Activated CD8-positive, alpha-beta T cell treated with anti-CD3 and anti-CD28 coated beads for 36 hours (primary cell): Measurements from ENCODE around the gene CSTF1. TPM values are rescaled to one million over a fixed set of nuclear protein-coding genes. Genes with fewer than 3 reads are reported as not detected.

Experiments used
- ATAC-seq: fragments of 200-7000 bp; cut with Tn5 transposase; one replicate; pipeline ENCODE4 v1.10.0; 2021; ENCODE audit warnings: mild to moderate bottlenecking, moderate library complexity
- CTCF ChIA-PET: fragments of 350-600 bp; sonication (Branson Sonifier 250); formaldehyde crosslinking; loops from one replicate; lab custom pipeline; 2021; ENCODE audit warnings: antibody characterized with exemption; lab: Charles Lee
- POLR2A ChIA-PET: fragments of 350-600 bp; sonication (Branson Sonifier 250); formaldehyde crosslinking; loops from one replicate; lab custom pipeline; 2021; ENCODE audit warnings: antibody characterized with exemption; lab: Charles Lee
- DNase-seq: peaks from one replicate; pipeline ENCODE4 v3.0.0-alpha.2; 2020
- H3K27ac Mint-ChIP-seq: one replicate; pipeline ENCODE4 v1.8.0; 2021; ENCODE audit warnings: mild to moderate bottlenecking, mixed read lengths
- H3K27me3 Mint-ChIP-seq: one replicate; pipeline ENCODE4 v1.8.0; 2021; ENCODE audit warnings: mixed read lengths
- H3K36me3 Mint-ChIP-seq: one replicate; pipeline ENCODE4 v1.8.0; 2021; ENCODE audit warnings: low read depth, mixed read lengths
- H3K4me1 Mint-ChIP-seq: one replicate; pipeline ENCODE4 v1.8.0; 2021; ENCODE audit warnings: low read depth, mixed read lengths
- H3K4me3 Mint-ChIP-seq: one replicate; pipeline ENCODE4 v1.8.0; 2021; ENCODE audit warnings: mild to moderate bottlenecking, moderate library complexity, mixed read lengths
- H3K9me3 Mint-ChIP-seq: one replicate; pipeline ENCODE4 v1.8.0; 2021; ENCODE audit warnings: mixed read lengths
- intact Hi-C: fragments of 100-400 bp; cut with micrococcal nuclease; formaldehyde crosslinking; loops from one replicate; pipeline ENCODE4 v1.10.0; 2022
- total RNA-seq, 2 experiments: library from RNA; stranded (reverse); gene quantifications; one replicate each; pipeline ENCODE4 v1.2.3, GENCODE V29; 2021
- TF ChIP-seq, protein P1 (sequence below): fragments of 200-600 bp; IDR thresholded peaks from one replicate; pipeline ENCODE4 v1.8.0; 2022; ENCODE audit warnings: antibody characterized with exemption, mild to moderate bottlenecking

CSTF1 gene
- 10 to 100 TPM; 63.4 to 66.2 TPM for total RNA-seq

DNA sequence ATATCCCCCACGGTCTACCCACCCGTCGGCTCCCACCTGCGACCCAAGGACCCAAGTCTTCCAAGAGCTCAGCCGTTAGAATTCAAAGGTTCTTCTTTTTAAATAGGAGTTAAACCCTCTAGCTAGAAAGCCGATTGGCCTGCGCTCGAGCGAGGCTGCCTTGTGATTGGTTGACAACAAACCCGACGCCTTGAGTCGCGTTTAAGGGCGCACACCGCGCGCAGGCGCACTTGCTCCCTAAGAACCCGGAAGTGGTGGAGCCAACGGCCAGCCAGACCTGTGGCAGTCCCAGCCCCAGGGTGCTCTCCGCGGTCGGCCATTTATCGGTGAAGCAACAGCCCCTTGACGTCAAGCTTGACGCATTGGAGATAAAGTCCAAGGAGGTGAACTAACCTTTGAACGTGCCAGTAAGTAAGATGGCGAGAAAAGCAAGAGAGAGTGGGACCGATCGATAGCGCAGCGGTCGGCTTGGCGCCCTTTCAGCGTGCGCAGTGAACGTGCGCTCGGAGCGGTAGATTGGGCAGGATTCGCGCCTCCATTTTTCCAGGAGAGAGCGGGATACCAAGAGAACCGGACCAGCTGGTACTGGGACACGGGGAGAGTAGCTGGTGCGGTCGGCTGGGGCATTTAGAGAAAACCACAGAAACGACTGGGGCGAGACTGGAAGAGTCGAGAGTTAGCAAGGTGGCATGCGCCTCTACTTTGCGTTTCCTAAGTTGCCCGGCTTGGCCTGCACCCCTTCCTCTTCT is at the start of gene CSTF1, which contains the start of gene AURKA:
TSS of gene CSTF1 (plus strand) at position 514 of the 749 bp plus-strand sequence. CDS start 2,908 bp downstream, outside the sequence.
TSS of gene AURKA (minus strand) at position 84 of the 749 bp plus-strand sequence. CDS start 4,018 bp downstream, outside the sequence.
- H3K36me3 Mint-ChIP-seq: peaks cover 65% of the 10 kb centered on the region
- H3K4me3 Mint-ChIP-seq: no peak within 1 kb of the TSS
- TF ChIP-seq, protein P1, sequence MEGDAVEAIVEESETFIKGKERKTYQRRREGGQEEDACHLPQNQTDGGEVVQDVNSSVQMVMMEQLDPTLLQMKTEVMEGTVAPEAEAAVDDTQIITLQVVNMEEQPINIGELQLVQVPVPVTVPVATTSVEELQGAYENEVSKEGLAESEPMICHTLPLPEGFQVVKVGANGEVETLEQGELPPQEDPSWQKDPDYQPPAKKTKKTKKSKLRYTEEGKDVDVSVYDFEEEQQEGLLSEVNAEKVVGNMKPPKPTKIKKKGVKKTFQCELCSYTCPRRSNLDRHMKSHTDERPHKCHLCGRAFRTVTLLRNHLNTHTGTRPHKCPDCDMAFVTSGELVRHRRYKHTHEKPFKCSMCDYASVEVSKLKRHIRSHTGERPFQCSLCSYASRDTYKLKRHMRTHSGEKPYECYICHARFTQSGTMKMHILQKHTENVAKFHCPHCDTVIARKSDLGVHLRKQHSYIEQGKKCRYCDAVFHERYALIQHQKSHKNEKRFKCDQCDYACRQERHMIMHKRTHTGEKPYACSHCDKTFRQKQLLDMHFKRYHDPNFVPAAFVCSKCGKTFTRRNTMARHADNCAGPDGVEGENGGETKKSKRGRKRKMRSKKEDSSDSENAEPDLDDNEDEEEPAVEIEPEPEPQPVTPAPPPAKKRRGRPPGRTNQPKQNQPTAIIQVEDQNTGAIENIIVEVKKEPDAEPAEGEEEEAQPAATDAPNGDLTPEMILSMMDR: no peak
- DNase-seq (peak; percentile 99), ATAC-seq (peak; percentile 92)
- no peaks in the 10 kb centered on the region for H3K9me3 Mint-ChIP-seq
- peaks cover 31% of the 10 kb centered on the region for H3K4me1 Mint-ChIP-seq
- ChIA-PET CTCF (interaction anchor here (0.8 to 1.9 kb wide), 7 partner anchors 10 to 957 kb away, joined by 3 to 7 read pairs (median 3); partner anchors contain the start of gene CASS4), POLR2A (interaction anchor here (0.6 to 3.3 kb wide), 7 partner anchors 20 to 77 kb away, joined by 3 to 16 read pairs (median 4); partner anchors contain the start of genes CASS4, FAM210B and RTF2)
- intact Hi-C loops: loop anchor here (5.0 kb wide), 1 partner anchor 75 kb away; the partner anchor contains the start of gene RTF2
- no peak within 1 kb of the TSS for H3K27ac Mint-ChIP-seq
- H3K27me3 Mint-ChIP-seq: no peaks in the 10 kb centered on the region

DNA sequence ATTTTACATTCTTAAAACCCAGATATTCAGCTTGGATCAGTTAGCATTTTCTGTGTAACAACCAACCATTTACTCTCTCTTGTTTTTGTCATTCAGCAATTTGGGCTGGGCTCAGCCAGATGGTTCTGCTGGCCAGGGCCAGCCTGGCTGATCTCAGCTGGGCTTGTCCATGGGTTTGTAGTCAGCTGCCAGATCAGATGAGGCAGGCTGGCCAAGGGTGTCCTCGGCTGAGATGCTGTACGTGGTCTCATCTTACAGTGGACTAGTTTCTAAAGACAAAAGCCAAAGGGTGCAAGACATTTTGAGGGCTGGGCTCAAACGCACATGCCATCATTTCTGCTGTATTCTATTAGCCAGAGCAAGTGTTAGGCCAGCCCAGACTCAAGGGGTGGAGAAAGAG is 49.7 kb upstream of the CSTF1 start:
- ChIA-PET POLR2A (interaction anchor here (0.5 kb wide), 1 partner anchor 1428 kb away, joined by 4 read pairs; no protein-coding TSS in a partner anchor), CTCF (interaction anchor here (1.0 to 3.5 kb wide), 5 partner anchors 15 to 208 kb away, joined by 3 to 22 read pairs (median 12); partner anchors contain the start of genes FAM210B and MC3R)
- intact Hi-C loops: loop anchor here (5.0 kb wide), 1 partner anchor 95 kb away; the partner anchor contains the start of gene MC3R
- Mint-ChIP-seq H3K4me1 (peaks cover 4% of the 10 kb centered on the region), H3K4me3 (no peak overlapping the region), H3K27ac (no peak overlapping the region), H3K9me3 (no peaks in the 10 kb centered on the region), H3K27me3 (peaks cover 63% of the 10 kb centered on the region), H3K36me3 (no peaks in the 10 kb centered on the region)
- ATAC-seq (no peak), DNase-seq (no peak)
- TF ChIP-seq, protein P1: no peak

DNA sequence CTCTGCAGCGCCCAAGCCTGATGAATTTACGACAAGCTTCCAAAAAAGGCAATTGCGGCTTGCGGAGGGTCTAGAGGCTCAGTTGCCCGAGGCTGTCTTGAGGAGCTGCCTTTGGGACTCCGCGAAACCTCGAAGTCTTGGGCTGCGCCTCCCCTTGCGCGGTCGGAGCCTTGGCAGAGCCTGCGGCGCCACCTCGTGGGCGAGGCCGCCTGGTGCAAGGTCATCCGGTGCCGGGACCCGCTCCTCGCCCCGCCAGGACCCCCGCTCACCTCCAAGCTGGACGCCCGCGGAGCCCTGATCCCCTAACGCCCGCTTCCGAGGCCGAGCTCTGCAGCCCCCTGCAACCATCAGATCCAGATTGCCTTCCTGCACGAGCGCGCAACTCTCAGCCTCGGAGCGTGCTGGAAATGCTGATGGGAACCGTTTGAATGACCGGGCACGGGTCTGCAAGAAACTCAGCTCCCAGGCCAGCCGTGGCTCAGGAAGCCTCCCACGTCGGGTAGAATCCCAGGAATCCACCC is 48.5 kb upstream of the CSTF1 start:
- H3K36me3 Mint-ChIP-seq: no peaks in the 10 kb centered on the region
- TF ChIP-seq, protein P1: peak; percentile 71
- intact Hi-C loops: loop anchor here (5.0 kb wide), 1 partner anchor 97 kb away; the partner anchor contains the start of gene MC3R
- H3K27ac Mint-ChIP-seq: no peak overlapping the region
- DNase-seq: peak; percentile 71
- CTCF ChIA-PET: interaction anchor here (0.6 to 3.5 kb wide), 14 partner anchors 9 to 206 kb away, joined by 3 to 22 read pairs (median 4); partner anchors contain the start of genes FAM210B and MC3R
- H3K9me3 Mint-ChIP-seq: no peaks in the 10 kb centered on the region
- POLR2A ChIA-PET: no interaction called here
- no peak overlapping the region for H3K4me3 Mint-ChIP-seq
- peaks cover 9% of the 10 kb centered on the region for H3K4me1 Mint-ChIP-seq
- peak; percentile 90 for ATAC-seq
- H3K27me3 Mint-ChIP-seq: peaks cover 61% of the 10 kb centered on the region

DNA sequence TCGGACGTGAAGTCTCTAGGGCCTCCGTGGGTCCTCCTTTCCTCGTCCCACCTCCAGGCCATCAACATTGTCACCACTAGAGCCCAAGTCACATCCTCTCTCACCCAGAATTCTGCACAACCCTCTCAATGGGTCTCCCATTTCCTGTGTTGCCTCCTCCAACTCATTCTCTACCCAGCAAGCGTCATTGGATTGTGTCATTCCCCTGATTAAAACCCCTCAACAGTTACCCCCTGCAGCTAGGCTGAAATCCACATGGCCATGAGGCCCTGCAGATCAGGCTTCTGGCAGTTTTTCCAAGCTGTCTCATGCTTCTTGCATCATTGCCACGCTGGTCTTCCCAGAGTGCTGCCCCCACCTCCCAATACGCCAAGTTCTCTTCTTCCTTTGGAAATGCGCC is 46.5 kb upstream of the CSTF1 start:
- intact Hi-C loops: no loop called here
- CTCF ChIA-PET: interaction anchor here (1.5 kb wide), 1 partner anchor 12 kb away, joined by 3 read pairs; no protein-coding TSS in a partner anchor
- DNase-seq: no peak
- Mint-ChIP-seq H3K4me3 (no peak overlapping the region), H3K4me1 (peaks cover 9% of the 10 kb centered on the region), H3K36me3 (no peaks in the 10 kb centered on the region), H3K27me3 (peaks cover 47% of the 10 kb centered on the region), H3K27ac (no peak overlapping the region), H3K9me3 (no peaks in the 10 kb centered on the region)
- ATAC-seq: no peak
- TF ChIP-seq, protein P1: no peak
- POLR2A ChIA-PET: no interaction called here
